HCT116 (cell line): Measurements from ENCODE around the gene GMDS. TPM values are rescaled to one million over a fixed set of nuclear protein-coding genes. Genes with fewer than 3 reads are reported as not detected.

Experiments used
- ATAC-seq: fragments of 200-7000 bp; cut with Tn5 transposase; 2 replicates; pipeline ENCODE4 v1.9.1; 2020; ENCODE audit warnings: mild to moderate bottlenecking, moderate library complexity
- BruUV-seq: library from RNA; stranded (reverse); fragments of 400-500 nt; replicated peaks from 2 replicates; lab custom pipeline; 2021; lab: Mats Ljungman, UMichigan
- CTCF ChIA-PET: fragments of 300-600 bp; sonication (Branson Sonifier 250); formaldehyde crosslinking; loops from one replicate; lab custom pipeline; 2021; ENCODE audit warnings: antibody characterized with exemption; lab: Charles Lee
- POLR2A ChIA-PET: fragments of 300-600, 350-600 bp; sonication (Branson Sonifier 250); formaldehyde crosslinking; loops from one replicate; lab custom pipeline; 2021; ENCODE audit warnings: antibody characterized with exemption; lab: Charles Lee
- RAD21 ChIA-PET, 2 experiments: fragments of 300-600 bp; sonication (Branson Sonifier 250); formaldehyde crosslinking; loops; one replicate each; lab custom pipeline; 2023; ENCODE audit warnings: low total read pairs in 2 of 2; ENCODE audit not compliant: uncharacterized antibody in 2 of 2, unreplicated experiment in 2 of 2, low non-redundant PET in 1 of 2; lab: Charles Lee
- DNase-seq: peaks from one replicate; pipeline ENCODE4 v3.0.0-alpha.2; 2010; ENCODE audit warnings: low read depth, low spot score
- H2AFZ ChIP-seq: fragments of 200-600 bp; shearing (Covaris generic), sonication (generic); 2 replicates; pipeline ENCODE4 v1.6.1; 2017; ENCODE audit warnings: low read depth, mixed run types, mixed read lengths, antibody characterized with exemption, low read length; ENCODE audit not compliant: poor library complexity, severe bottlenecking
- H3K27ac ChIP-seq: 2 replicates; pipeline ENCODE4 v1.5.1; 2012; ENCODE audit warnings: low read depth, low read length
- H3K27me3 ChIP-seq: fragments of 200-600 bp; sonication (generic); 2 replicates; pipeline ENCODE4 v1.6.1; 2016; ENCODE audit warnings: mixed run types, low read length, mixed read lengths; ENCODE audit not compliant: insufficient read depth
- H3K36me3 ChIP-seq, 2 experiments: fragments of 200-500 bp in 1 of 2; fragments of 200-600 bp in 1 of 2; sonication (Bioruptor generic) in 1 of 2; sonication (generic) in 1 of 2; 2 replicates each; pipeline versions ENCODE4 v1.5.1 to v1.6.1; 2014 to 2016; ENCODE audit warnings: low read length in 2 of 2, inconsistent platforms in 1 of 2, mixed read lengths in 1 of 2, mixed run types in 1 of 2; ENCODE audit not compliant: insufficient read depth in 2 of 2, control insufficient read depth in 1 of 2
- H3K4me1 ChIP-seq, 2 experiments: fragments of 200-600 bp in 1 of 2; sonication (generic) in 1 of 2; 2 replicates each; pipeline versions ENCODE4 v1.5.1 to v1.6.1; 2012 to 2017; ENCODE audit warnings: low read length in 2 of 2, inconsistent platforms in 1 of 2, mild to moderate bottlenecking in 1 of 2, mixed read lengths in 1 of 2, mixed run types in 1 of 2, moderate library complexity in 1 of 2; ENCODE audit not compliant: insufficient read depth in 2 of 2, control insufficient read depth in 1 of 2
- H3K4me2 ChIP-seq: fragments of 200-600 bp; sonication (generic); 2 replicates; pipeline ENCODE4 v1.6.1; 2017; ENCODE audit warnings: mixed run types, low read length, mixed read lengths
- H3K4me3 ChIP-seq, 2 experiments: fragments of 200-600 bp in 1 of 2; sonication (generic) in 1 of 2; replicated peaks in 1 of 2; 2 replicates each; pipeline ENCODE4 v1.5.1; 2011 to 2016; ENCODE audit warnings: low read length in 2 of 2, control low read depth in 1 of 2, low read depth in 1 of 2, mild to moderate bottlenecking in 1 of 2, mixed read lengths in 1 of 2, mixed run types in 1 of 2
- H3K79me2 ChIP-seq: fragments of 200-600 bp; sonication (generic); 2 replicates; pipeline ENCODE4 v1.6.1; 2017; ENCODE audit warnings: mild to moderate bottlenecking, mixed run types, low read length, moderate library complexity, mixed read lengths; ENCODE audit not compliant: insufficient read depth
- H3K9ac ChIP-seq: fragments of 200-600 bp; sonication (generic); 2 replicates; pipeline ENCODE4 v1.6.1; 2016; ENCODE audit warnings: low read length, mixed read lengths
- H3K9me2 ChIP-seq: fragments of 200-600 bp; sonication (generic), shearing (Covaris generic); 2 replicates; pipeline ENCODE4 v1.6.1; 2017; ENCODE audit warnings: mixed run types, mild to moderate bottlenecking, moderate library complexity; ENCODE audit not compliant: insufficient read depth
- H3K9me3 ChIP-seq, 2 experiments: fragments of 200-500 bp in 1 of 2; fragments of 200-600 bp in 1 of 2; sonication (Bioruptor generic) in 1 of 2; sonication (generic) in 1 of 2; 2 replicates each; pipeline ENCODE4 v1.6.1; 2014 to 2017; ENCODE audit warnings: low read length in 2 of 2, mixed read lengths in 2 of 2, inconsistent platforms in 1 of 2, low read depth in 1 of 2, mild to moderate bottlenecking in 1 of 2, mixed run types in 1 of 2, moderate library complexity in 1 of 2; ENCODE audit not compliant: control insufficient read depth in 1 of 2, insufficient read depth in 1 of 2
- H4K20me1 ChIP-seq: fragments of 200-600 bp; sonication (generic), shearing (Covaris generic); 2 replicates; pipeline ENCODE4 v1.6.1; 2017; ENCODE audit warnings: mixed run types, mild to moderate bottlenecking, moderate library complexity; ENCODE audit not compliant: insufficient read depth
- CBX3 ChIP-seq: IDR thresholded peaks from 2 replicates; pipeline ENCODE4 v1.6.1; 2012; ENCODE audit warnings: low read depth
- CEBPB ChIP-seq: IDR thresholded peaks from 2 replicates; pipeline ENCODE4 v1.6.1; 2012; ENCODE audit warnings: low read depth
- CTCF ChIP-seq, 3 experiments: fragments of 200-600 bp in 1 of 3; sonication (generic) in 1 of 3; IDR thresholded peaks in 2 of 3; conservative IDR thresholded peaks in 1 of 3; 2 replicates each; pipeline ENCODE4 v1.5.1; 2012 to 2017; ENCODE audit warnings: low read depth in 2 of 3, low read length in 2 of 3, antibody characterized with exemption in 1 of 3, borderline replicate concordance in 1 of 3, control low read depth in 1 of 3, mild to moderate bottlenecking in 1 of 3, mixed read lengths in 1 of 3, mixed run types in 1 of 3, moderate library complexity in 1 of 3; ENCODE audit not compliant: insufficient read depth in 1 of 3
- ELF1 ChIP-seq: IDR thresholded peaks from 2 replicates; pipeline ENCODE4 v1.6.1; 2012; ENCODE audit warnings: low read depth, borderline replicate concordance
- EZH2phosphoT487 ChIP-seq: fragments of 200-600 bp; IDR thresholded peaks from 2 replicates; pipeline ENCODE4 v1.6.1; 2018; ENCODE audit warnings: antibody characterized with exemption, borderline replicate concordance
- JUND ChIP-seq: IDR thresholded peaks from 2 replicates; pipeline ENCODE4 v1.6.1; 2012
- POLR2A ChIP-seq: IDR thresholded peaks from 2 replicates; pipeline ENCODE4 v1.7.0; 2011; ENCODE audit warnings: borderline replicate concordance; ENCODE audit not compliant: insufficient read depth, insufficient read length; ENCODE audit errors: extremely low read depth
- POLR2AphosphoS5 ChIP-seq: IDR thresholded peaks from 2 replicates; pipeline ENCODE4 v1.6.1; 2011; ENCODE audit warnings: mild to moderate bottlenecking, low read depth, low read length, moderate library complexity
- RAD21 ChIP-seq: IDR thresholded peaks from 2 replicates; pipeline ENCODE4 v1.6.1; 2012; ENCODE audit warnings: low read depth, mild to moderate bottlenecking
- SIN3A ChIP-seq: IDR thresholded peaks from 2 replicates; pipeline ENCODE4 v1.6.1; 2012; ENCODE audit warnings: low read depth
- SP1 ChIP-seq: IDR thresholded peaks from 2 replicates; pipeline ENCODE4 v1.6.1; 2012; ENCODE audit warnings: low read depth
- TCF7L2 ChIP-seq: IDR thresholded peaks from 2 replicates; pipeline ENCODE4 v1.7.0; 2011; ENCODE audit warnings: borderline replicate concordance, inconsistent platforms; ENCODE audit not compliant: insufficient read depth, insufficient read length; ENCODE audit errors: extremely low read depth
- ZBTB33 ChIP-seq: IDR thresholded peaks from 2 replicates; pipeline ENCODE4 v1.6.1; 2011; ENCODE audit warnings: mild to moderate bottlenecking, low read length, moderate library complexity; ENCODE audit not compliant: insufficient replicate concordance; ENCODE audit errors: extremely low read depth
- ZFX ChIP-seq: fragments of 450-650 bp; IDR thresholded peaks from 2 replicates; pipeline ENCODE4 v1.6.1; 2017
- ZNF274 ChIP-seq: fragments of 200-500 bp; sonication (Bioruptor generic); IDR thresholded peaks from 2 replicates; pipeline ENCODE4 v1.6.1; 2014; ENCODE audit warnings: mild to moderate bottlenecking, low read depth, low read length, inconsistent platforms
- intact Hi-C: fragments of 100-400 bp; cut with micrococcal nuclease; formaldehyde crosslinking; loops from 2 replicates; pipeline ENCODE4 v1.10.0; 2022
- total RNA-seq: library from RNA; stranded (reverse); gene quantifications from one replicate; pipeline ENCODE4 v1.2.1, GENCODE V29; 2021; ENCODE audit not compliant: unreplicated experiment

GMDS gene
- total RNA-seq, 1 experiment from 2014 or later: 34.4 TPM

GRCh38 chr6:1745814-1746213, 499.6 kb downstream of the GMDS start:
- no TSS peak for BruUV-seq
- DNase-seq (no peak), ATAC-seq (no peak)
- Histone ChIP-seq H3K9me3 (no peaks in the 10 kb centered on the region), H3K79me2 (no peaks in the 10 kb centered on the region), H3K4me1 (no peaks in the 10 kb centered on the region), H3K9ac (no peak overlapping the region), H3K36me3 (no peaks in the 10 kb centered on the region), H3K9me2 (no peaks in the 10 kb centered on the region), H3K4me3 (no peak overlapping the region), H3K27me3 (no peaks in the 10 kb centered on the region), H3K4me2 (no peak overlapping the region), H3K27ac (no peak overlapping the region), H2AFZ (no peak overlapping the region), H4K20me1 (no peaks in the 10 kb centered on the region)
- ChIA-PET POLR2A (no interaction called here), CTCF (no interaction called here), RAD21 (no interaction called here)
- TF ChIP-seq TCF7L2 (no peak), SIN3A (no peak), ZBTB33 (no peak), ZNF274 (no peak), ELF1 (no peak), SP1 (no peak), ZFX (no peak), CTCF (IDR thresholded peaks at IDR 0.05 in 2 of 3, conservative IDR thresholded peaks at IDR 0.05 in 1 of 3; ENCODE audit: borderline replicate concordance in 1 of 3, insufficient read depth in 1 of 3, low read depth in 2 of 3, low read length in 2 of 3) (no peak), JUND (no peak), POLR2AphosphoS5 (no peak), CEBPB (no peak), POLR2A (no peak), RAD21 (no peak), CBX3 (no peak), EZH2phosphoT487 (no peak)
- intact Hi-C loops: no loop called here
